Sigmoid colon (tissue), 4 donors: ENCODE results near the gene CPE.

Experiments
- CTCF ChIP-seq, 4 experiments: fragments of 450-650 bp in 3 of 4; fragments of 200-600 bp in 1 of 4; IDR thresholded peaks; one replicate each; pipeline ENCODE4 v1.5.1; 2016 to 2019; ENCODE audit warnings: antibody characterized with exemption in 4 of 4, mild to moderate bottlenecking in 3 of 4, moderate library complexity in 2 of 4
- POLR2A ChIP-seq, 2 donors: fragments of 450-650 bp; IDR thresholded peaks; one replicate each; pipeline ENCODE4 v1.6.1; 2016; ENCODE audit warnings: antibody characterized with exemption in 2 of 2, mild to moderate bottlenecking in 2 of 2, moderate library complexity in 2 of 2
- POLR2AphosphoS5 ChIP-seq, 4 donors: sonication (generic); formaldehyde crosslinking; IDR thresholded peaks; one replicate each; pipeline ENCODE4 v1.6.1; 2017; ENCODE audit warnings: antibody characterized with exemption in 4 of 4

GRCh38 chr4:165336743-165337142, 42.1 kb upstream of the CPE start:
- TF ChIP-seq CTCF (IDR thresholded peaks at IDR 0.05) (no peak), POLR2A (IDR thresholded peaks at IDR 0.05) (no peak), POLR2AphosphoS5 (IDR thresholded peaks at IDR 0.05) (no peak)
